ENCODE results near the gene KLHL29. TPM values are rescaled to one million over a fixed set of nuclear protein-coding genes. Genes with fewer than 3 reads are reported as not detected.
A peak's percentile ranks its signal among the peaks of the same experiment; 100 is the strongest.

KLHL29 gene
- total RNA-seq, 1 donor from 2014 or later, result 15.1 TPM

DNA sequence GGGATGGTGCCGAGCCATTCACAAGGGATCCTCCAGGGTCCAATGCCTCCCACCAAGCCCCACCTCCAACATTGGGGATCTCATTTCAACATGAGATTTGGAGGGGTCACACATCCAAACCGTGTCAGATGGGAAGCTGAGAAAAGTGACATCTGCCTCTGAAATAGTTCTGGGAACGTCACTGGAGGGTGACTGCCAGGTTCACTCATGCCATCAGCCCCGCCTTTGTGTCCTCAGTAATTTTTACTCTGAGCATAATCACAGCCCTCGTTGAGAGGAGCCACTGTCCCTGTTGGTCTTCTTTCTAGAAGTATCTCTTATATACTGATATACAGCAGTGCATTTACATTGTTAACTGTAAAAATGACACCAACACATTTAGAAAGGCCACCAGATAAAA, 67.4 kb downstream of the KLHL29 start:
- no peak for TF ChIP-seq CTCF (IDR thresholded peaks at IDR 0.05)
- no peak overlapping the region for H3K4me3 ChIP-seq
- intact Hi-C loops (cut with DNase I), result no loop called here
- H3K27me3 ChIP-seq, result no peaks in the 10 kb centered on the region
- H3K9me3 ChIP-seq, result no peaks in the 10 kb centered on the region
- no peak overlapping the region for H3K27ac ChIP-seq
- no peaks in the 10 kb centered on the region for H3K36me3 ChIP-seq
- ATAC-seq (no peak), DNase-seq (no peak)
- peaks cover 18% of the 10 kb centered on the region for H3K4me1 ChIP-seq

DNA sequence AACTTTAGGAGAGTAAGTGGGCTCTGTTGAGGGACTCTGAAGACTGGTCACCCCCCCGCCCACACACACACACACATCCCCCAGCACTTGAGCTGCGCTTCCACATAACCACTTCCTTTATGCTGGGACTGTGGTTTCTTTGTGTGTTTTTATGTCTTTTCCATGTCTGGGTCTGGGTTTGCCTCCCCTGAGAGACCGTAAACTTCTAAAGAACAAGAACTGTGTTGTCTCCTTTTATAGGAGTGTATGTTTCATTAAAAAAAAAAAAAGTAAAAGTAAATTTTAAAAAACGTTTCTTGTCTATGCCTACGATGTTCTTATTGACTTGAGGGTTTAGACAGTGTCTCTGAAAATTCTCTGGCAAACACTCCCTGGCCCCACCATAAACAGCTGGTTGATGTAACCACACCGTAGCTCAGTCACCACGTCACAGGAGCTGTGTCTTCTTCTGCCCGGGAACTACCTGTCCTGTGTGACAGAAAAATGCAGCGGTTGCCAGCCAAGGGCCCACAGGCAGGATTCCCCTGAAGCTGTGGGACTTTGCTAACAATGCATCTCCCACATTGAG, 68.0 kb downstream of the KLHL29 start:
- H3K4me3 ChIP-seq, result no peak overlapping the region
- no peaks in the 10 kb centered on the region for H3K9me3 ChIP-seq
- TF ChIP-seq CTCF (IDR thresholded peaks at IDR 0.05), result no peak
- peak; percentile 55 for ATAC-seq
- H3K36me3 ChIP-seq, result no peaks in the 10 kb centered on the region
- intact Hi-C loops (cut with DNase I), result no loop called here
- no peak for DNase-seq
- peaks cover 18% of the 10 kb centered on the region for H3K4me1 ChIP-seq
- H3K27ac ChIP-seq, result no peak overlapping the region
- H3K27me3 ChIP-seq, result no peaks in the 10 kb centered on the region

- ATAC-seq (no peak), DNase-seq (no peak)
- Histone ChIP-seq H3K27ac (no peak overlapping the region), H3K4me3 (no peak overlapping the region), H3K4me1 (peaks cover 18% of the 10 kb centered on the region), H3K9me3 (no peaks in the 10 kb centered on the region), H3K27me3 (no peaks in the 10 kb centered on the region), H3K36me3 (no peaks in the 10 kb centered on the region)
- intact Hi-C loops (cut with DNase I), result no loop called here
- TF ChIP-seq CTCF (IDR thresholded peaks at IDR 0.05), result no peak
Measured at GRCh38 chr2:23453432-23453831, 68.5 kb downstream of the KLHL29 start.

GRCh38 chr2:23453836-23454460, 69.0 kb downstream of the KLHL29 start:
- no peak for DNase-seq
- Histone ChIP-seq H3K9me3 (no peaks in the 10 kb centered on the region), H3K27ac (no peak overlapping the region), H3K36me3 (no peaks in the 10 kb centered on the region), H3K27me3 (no peaks in the 10 kb centered on the region), H3K4me1 (peaks cover 18% of the 10 kb centered on the region), H3K4me3 (no peak overlapping the region)
- ATAC-seq, result no peak
- TF ChIP-seq CTCF (IDR thresholded peaks at IDR 0.05), result no peak
- intact Hi-C loops (cut with DNase I), result no loop called here

DNA sequence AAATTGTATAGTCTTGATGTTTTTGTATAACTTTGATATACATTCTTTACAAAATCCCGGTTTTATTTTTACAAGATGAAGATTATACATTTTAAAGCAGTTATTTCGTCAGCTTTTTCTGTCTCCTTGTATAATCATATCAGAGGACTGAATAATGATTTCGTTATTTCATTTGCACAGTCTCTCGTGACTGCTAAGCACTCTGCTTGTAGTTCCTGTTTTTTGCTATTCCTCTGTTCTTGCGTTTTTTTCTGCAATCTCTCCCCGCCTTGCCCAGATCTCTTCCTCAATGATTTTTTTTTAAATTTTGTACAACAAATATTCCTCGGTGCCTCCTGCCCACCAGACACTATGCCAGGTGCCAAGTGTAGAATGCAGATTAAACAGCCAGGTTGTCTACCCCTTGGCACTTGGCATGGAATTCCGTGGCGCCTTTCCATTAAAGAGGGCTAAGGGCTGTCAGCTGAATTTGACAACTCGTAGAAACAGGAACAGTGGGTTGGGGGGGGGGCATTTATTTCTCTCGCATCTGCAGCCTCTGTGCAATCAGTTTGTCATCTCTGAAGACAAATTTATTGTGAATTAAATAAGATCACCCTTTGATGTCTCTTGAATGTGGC, 69.6 kb downstream of the KLHL29 start:
- peaks cover 18% of the 10 kb centered on the region for H3K4me1 ChIP-seq

More for the DNA sequence above, 69.6 kb downstream of the KLHL29 start:
- DNase-seq (no peak), ATAC-seq (peak; percentile 60)
- TF ChIP-seq CTCF (IDR thresholded peaks at IDR 0.05), result no peak
- no peaks in the 10 kb centered on the region for H3K27me3 ChIP-seq
- H3K4me3 ChIP-seq, result no peak overlapping the region
- no peaks in the 10 kb centered on the region for H3K36me3 ChIP-seq
- H3K9me3 ChIP-seq, result no peaks in the 10 kb centered on the region
- intact Hi-C loops (cut with DNase I), result no loop called here
- H3K27ac ChIP-seq, result no peak overlapping the region

Measured in upper lobe of right lung (tissue), 1 donor.